Measurements from ENCODE around the gene CHAC1. TPM values are rescaled to one million over a fixed set of nuclear protein-coding genes. Genes with fewer than 3 reads are reported as not detected.

Gene CHAC1
- polyA plus RNA-seq, 1 experiment: 155 TPM

- Histone ChIP-seq H3K27me3 (ENCODE audit: control insufficient read depth, insufficient read depth, low read length) (peaks cover 15% of the 10 kb centered on the region), H3K4me3 (ENCODE audit: low read depth, low read length) (no peak overlapping the region), H3K36me3 (ENCODE audit: control insufficient read depth, insufficient read depth, low read length) (0 out of 2 replicates have a peak, but pooled peaks cover 2% of the 10 kb centered on the region)
- TF ChIP-seq CTCF (IDR thresholded peaks at IDR 0.05; ENCODE audit: insufficient read depth, low read depth, low read length): no peak
- POLR2A ChIA-PET: no interaction called here
- no peak for DNase-seq (ENCODE audit: low read depth)
- CTCF ChIA-PET: interaction anchor here (7.1 kb wide), 1 partner anchor 7 kb away, joined by 89 read pairs; no protein-coding TSS in a partner anchor
Measured at GRCh38 chr15:40933517-40933902, 19.8 kb upstream of the CHAC1 start.

GRCh38 chr15:40934457-40934856, 18.8 kb upstream of the CHAC1 start:
- DNase-seq (ENCODE audit: low read depth): no peak
- Histone ChIP-seq H3K4me3 (ENCODE audit: low read depth, low read length) (no peak overlapping the region), H3K36me3 (ENCODE audit: control insufficient read depth, insufficient read depth, low read length) (0 out of 2 replicates have a peak, but pooled peaks cover 2% of the 10 kb centered on the region), H3K27me3 (ENCODE audit: control insufficient read depth, insufficient read depth, low read length) (peaks cover 11% of the 10 kb centered on the region)
- POLR2A ChIA-PET: no interaction called here
- CTCF ChIA-PET: interaction anchor here (1.3 to 1.7 kb wide), 2 partner anchors 25 to 30 kb away, joined by 3 to 6 read pairs; no protein-coding TSS in a partner anchor
- no peak for TF ChIP-seq CTCF (IDR thresholded peaks at IDR 0.05; ENCODE audit: insufficient read depth, low read depth, low read length)

GRCh38 chr15:40936234-40936708, 17.0 kb upstream of the CHAC1 start:
- no peak for DNase-seq (ENCODE audit: low read depth)
- Histone ChIP-seq H3K36me3 (ENCODE audit: control insufficient read depth, insufficient read depth, low read length) (0 out of 2 replicates have a peak, but pooled peaks cover 2% of the 10 kb centered on the region), H3K4me3 (ENCODE audit: low read depth, low read length) (no peak overlapping the region), H3K27me3 (ENCODE audit: control insufficient read depth, insufficient read depth, low read length) (peaks cover 1% of the 10 kb centered on the region)
- CTCF ChIA-PET: interaction anchor here (1.4 to 9.5 kb wide), 2 partner anchors 77 to 83 kb away, joined by 3 to 142 read pairs; no protein-coding TSS in a partner anchor
- POLR2A ChIA-PET: no interaction called here
- no peak for TF ChIP-seq CTCF (IDR thresholded peaks at IDR 0.05; ENCODE audit: insufficient read depth, low read depth, low read length)

GRCh38 chr15:40936709-40937666, 16.3 kb upstream of the CHAC1 start:
- Histone ChIP-seq H3K36me3 (ENCODE audit: control insufficient read depth, insufficient read depth, low read length) (0 out of 2 replicates have a peak, but pooled peaks cover under 1% of the 10 kb centered on the region), H3K4me3 (ENCODE audit: low read depth, low read length) (no peak overlapping the region), H3K27me3 (ENCODE audit: control insufficient read depth, insufficient read depth, low read length) (peaks cover 1% of the 10 kb centered on the region; the same call in 1 of the 2 replicates)
- no peak for TF ChIP-seq CTCF (IDR thresholded peaks at IDR 0.05; ENCODE audit: insufficient read depth, low read depth, low read length)
- ChIA-PET POLR2A (no interaction called here), CTCF (interaction anchor here (0.6 to 9.5 kb wide), 3 partner anchors 32 to 82 kb away, joined by 3 to 142 read pairs (median 3); no protein-coding TSS in a partner anchor)
- no peak for DNase-seq (ENCODE audit: low read depth)
